HG02870 (cell line): ENCODE measurements around the gene AK9.
"Not testable (repeated sequence)": the region's sequence is repeated elsewhere in the genome, so short reads cannot be mapped to it uniquely, and the experiment has no call there.

Source experiments
- ATAC-seq: cut with Tn5 transposase; IDR thresholded peaks from one replicate; pipeline ENCODE4 v1.9.1; 2021; ENCODE audit warnings: mild to moderate bottlenecking, moderate library complexity; ENCODE audit not compliant: unreplicated experiment

The AK9 gene

DNA sequence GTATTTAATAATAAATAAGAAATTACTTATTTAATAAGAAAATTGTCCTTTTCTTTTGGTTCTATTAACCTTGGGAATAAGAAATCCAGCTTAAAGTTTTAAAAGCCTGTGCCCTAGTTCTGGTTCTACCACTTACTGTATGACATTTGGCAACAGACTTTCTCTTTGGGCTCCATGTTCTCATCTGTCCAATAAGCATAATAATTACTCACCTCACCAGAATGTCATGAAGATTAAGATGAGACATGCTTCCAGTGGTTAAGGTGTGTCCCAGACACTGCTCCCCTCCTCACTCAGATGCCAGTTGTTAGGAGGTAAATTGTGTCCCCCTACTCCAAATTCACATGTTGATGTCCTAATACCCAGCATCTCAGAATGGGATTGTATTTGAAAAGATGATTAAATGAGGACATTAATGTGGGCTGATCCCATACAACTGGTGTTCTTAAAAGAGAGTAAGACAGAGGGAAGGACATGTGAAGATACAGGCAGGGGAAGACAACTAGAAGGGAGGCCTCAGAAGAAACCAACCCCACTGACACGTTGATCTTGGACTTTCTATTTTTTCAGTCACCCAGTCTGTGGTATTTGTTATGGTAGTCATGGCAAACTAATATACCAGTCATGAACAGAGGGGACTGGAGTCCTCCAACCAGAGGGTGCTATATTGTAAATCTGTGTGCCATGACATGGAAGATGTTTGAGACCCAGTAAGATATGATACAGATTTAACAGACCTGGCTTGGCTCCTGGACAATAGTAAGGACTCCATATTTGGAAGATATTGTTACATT, 229.1 kb downstream of the AK9 start:
- no peak for ATAC-seq

DNA sequence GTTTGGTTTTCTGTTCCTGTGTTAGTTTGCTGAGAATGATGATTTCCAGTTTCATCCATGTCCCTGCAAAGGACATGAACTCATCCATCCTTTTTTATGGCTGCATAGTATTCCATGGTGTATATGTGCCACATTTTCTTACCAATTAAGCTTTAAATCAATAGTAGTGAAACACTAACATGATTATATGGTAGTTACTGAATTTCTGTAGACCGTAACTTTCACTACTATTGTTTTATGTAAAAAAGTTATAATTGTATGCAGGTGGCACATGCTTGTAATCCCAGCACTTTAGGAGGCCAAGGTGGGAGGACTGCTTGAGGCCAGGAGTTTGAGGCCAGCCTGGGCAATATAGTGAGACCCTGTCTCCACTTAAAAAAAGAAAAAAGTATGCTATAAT, 229.8 kb downstream of the AK9 start:
- ATAC-seq: not testable (repeated sequence)

DNA sequence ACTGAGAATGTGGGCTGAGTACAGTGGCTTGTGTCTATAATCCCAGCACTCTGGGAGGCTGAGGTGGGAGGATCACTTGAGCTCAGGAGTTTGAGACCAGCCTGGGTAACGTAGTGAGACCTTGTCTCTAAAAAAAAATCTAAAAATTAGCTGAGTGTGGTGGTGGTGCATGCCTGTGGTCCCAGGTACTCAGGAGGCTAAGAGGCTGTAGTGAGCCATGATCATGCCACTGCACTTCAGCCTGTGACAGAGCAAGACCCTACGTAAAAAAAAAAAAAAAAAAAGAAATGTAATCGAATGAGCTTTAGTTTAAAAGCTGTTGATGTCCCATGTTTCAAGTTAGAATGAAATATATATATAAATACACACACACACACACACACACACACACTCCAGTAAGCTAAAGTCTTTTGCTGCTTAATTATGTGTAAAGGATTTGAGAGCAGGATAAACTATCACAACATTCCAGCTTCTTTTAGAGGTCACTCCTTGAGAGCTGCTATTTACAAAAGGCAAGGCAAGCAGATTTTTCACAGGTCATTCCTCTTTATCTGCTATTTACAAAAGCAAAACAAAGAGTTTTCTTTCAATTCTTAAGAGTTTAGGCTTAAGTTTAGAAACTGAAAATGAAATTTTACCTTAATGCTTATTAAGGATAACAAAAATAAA, 230.7 kb downstream of the AK9 start:
- no peak for ATAC-seq

DNA sequence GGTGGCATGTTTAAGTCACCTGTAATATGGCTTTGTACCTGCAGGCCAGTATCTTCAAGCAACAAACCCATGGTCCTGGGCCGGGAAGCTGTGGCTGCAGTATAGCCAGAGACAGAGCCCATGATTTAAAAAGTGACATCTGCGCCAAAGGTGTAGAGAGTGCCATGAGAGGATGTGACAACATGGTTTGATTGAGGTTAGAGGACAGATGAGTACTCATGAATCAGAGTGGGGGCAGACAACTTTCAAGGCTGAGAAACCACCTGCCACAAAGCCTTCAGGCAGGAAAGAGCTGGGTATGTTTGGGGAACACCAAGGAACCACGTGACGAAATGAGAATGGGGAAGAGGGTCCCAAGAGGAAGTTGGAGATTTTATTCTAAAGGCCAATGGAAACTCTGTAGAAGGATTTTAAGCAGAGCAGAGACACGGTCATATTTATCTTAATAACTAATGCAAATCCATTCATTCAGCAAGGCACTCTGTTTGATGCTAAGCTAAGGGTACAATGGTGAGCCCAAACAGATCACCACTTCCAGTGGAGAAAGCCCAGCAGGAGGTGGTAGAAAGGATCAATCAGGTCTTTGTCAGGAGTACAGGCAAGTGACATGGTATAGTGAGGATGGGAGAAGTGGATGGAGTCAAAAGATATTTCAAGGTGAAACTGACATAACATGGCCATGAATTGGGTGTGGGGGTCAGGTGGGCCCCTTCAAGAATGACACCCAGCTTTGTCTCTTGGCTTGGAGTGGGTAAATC, 232.0 kb downstream of the AK9 start:
- ATAC-seq: peak; percentile 31

DNA sequence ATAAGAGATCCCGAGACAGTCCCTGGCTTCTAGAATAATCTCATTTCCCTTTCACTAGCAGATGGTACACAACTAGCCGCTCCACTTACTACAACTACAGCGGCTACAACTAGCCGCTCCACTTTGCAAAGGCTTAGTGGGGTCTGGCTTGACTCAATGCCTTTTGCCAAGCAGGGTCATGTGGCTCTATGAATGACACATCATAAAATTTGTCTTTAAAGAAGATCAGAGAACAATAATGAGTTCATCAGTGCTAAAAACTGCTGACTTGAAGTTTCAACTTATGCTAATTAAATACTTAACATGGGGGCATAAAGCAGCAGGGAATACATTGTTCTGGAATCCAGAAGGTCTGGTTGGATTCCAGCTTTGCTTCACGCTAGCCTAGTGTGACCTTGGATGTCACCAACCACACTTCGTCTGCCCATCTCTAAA, 233.4 kb downstream of the AK9 start:
- no peak for ATAC-seq

DNA sequence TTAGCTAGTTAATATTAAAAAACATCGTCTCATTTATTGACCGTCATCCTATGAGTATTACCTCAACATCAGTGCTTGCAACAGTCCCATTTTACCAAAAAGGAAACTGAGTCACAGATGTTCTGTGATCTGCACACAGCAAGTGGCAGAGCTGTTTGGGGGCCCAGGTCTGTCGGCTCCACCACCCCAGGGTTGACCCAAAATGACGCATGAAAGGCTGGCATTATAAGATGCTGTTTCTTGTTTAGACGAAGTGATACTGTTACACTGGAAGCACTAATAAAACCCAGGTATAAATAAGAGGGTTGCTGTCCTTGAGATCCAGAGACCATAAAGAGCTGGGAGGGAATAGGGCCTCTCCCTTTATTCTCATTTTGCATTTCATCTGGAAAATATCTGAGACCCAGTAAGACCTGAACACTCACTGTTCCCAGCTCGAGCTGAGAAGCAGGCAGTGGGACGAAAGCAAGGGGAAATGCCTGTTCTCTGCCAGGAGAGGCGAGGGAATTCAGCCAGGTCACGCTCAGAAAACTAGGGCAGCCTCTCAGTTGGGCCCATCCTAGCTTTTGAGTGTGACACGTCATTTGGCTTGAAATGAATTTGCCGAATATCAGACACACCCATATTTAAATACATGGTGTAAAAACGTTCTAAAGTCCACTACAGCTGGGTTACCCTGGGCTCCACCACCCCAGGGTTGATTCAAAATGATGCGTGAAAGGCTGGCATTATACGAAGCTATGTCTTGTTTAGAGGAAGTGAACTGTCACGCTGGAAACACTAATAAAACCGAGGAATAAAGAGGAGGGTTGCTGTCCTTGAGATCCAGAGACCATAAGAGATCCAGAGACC, 234.1 kb downstream of the AK9 start:
- ATAC-seq: no peak

DNA sequence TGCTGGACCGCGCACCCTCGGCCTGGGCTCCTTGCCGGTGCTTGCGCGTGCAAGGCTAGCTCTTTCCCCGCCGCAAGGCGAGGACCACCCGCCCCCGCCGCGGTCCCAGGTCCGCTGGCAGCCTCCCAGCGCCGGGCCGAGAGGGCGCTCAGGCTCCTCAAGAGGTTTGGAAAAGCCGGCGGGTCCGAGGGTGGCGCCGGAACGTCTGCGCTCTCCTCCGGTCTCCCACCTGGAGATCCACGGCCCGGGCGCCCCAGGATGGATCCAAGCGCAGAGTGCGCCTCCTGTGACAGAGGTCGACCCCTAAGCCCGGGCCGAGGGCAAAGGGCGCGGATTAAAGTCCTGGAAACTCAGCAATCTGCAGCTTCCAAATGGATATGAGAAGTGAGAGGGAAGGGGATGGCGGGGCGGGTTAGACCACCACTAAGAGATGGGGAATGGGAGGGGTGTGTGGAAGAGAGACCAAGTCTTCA, 234.9 kb downstream of the AK9 start:
- no peak for ATAC-seq

DNA sequence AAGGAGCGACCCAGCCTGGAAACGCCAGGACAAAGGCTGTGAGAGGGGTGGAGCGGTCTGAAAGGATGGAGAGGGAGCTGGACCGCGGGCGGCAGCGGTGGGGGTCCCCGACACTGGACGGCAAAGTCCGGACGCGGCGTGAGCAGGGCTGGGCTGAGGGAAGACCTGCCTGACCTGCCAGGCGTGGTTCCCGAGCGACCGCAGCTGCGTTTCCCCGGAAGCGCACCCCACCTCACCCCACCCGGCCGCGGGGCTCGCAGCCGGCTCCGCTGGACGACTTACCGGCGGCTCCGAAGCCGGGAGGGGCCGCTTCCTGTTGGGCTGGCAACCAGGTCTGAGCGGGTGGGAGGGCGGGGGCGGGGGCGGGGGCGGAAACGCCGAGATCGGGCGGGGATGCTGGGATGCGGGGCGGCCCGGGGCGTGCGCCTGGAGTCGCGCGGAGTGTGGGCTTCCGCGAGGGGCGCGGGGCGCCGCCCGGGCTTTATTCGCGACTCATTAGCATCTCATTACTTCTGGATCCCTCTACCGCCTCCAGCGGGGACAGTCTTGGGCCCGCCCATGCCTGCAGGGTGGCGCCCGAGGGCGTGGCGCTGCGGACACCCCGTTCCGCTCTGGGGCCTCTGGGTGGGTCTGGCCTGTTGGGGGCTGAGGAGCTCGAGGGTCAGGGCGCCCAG, 235.4 kb downstream of the AK9 start, which contains the start of gene MICAL1:
Gene MICAL1, minus strand, starts transcription at position 336 of the 674 bp plus-strand sequence. CDS start 1,576 bp downstream, outside the sequence.
- ATAC-seq: peak; percentile 47

DNA sequence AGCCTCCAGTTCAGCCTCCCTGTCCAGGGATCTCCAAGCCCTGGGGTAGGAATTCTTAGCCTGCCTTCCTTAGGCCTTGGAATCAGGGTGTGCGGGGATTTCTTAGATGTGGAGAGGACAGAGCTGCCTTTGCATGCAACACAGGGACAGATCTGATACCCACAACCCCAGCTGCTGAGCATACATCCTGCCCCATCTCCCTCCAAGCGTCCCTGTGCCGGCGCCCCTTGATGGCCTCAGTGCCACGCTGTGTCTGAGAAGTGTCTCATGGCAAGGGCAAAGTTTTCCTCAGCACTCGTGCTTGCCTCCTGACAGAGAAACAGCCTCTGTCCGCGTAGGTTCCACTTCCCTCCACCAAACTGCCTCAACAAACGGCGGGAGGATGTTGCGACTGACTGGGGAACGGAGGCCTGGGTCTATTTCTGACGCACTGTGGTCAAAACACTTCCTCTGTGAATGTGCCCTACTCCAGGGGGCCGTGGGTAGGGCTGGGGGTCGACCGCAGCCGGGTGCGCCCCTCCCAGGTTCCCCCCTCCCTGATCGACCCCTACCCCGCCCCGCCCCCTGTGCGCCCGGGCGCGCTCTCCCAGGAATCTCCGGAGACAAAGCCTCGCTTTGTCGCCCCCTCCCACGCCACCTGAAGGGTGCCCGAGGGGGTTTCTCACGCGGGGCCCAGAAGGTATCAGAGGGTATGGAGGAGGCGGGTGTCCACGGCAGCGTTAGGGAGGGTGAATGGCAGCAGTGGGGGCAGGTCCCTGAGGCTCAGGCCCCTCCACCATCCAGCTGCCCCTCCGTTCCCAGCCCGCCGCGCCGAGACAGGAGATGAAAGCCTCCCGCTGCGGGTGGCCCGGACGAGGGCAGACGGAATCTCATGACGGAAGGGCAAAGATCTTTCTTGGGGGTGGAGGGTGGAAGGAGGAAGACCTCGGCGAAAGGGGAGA, 236.2 kb downstream of the AK9 start:
- ATAC-seq: peak; percentile 29

DNA sequence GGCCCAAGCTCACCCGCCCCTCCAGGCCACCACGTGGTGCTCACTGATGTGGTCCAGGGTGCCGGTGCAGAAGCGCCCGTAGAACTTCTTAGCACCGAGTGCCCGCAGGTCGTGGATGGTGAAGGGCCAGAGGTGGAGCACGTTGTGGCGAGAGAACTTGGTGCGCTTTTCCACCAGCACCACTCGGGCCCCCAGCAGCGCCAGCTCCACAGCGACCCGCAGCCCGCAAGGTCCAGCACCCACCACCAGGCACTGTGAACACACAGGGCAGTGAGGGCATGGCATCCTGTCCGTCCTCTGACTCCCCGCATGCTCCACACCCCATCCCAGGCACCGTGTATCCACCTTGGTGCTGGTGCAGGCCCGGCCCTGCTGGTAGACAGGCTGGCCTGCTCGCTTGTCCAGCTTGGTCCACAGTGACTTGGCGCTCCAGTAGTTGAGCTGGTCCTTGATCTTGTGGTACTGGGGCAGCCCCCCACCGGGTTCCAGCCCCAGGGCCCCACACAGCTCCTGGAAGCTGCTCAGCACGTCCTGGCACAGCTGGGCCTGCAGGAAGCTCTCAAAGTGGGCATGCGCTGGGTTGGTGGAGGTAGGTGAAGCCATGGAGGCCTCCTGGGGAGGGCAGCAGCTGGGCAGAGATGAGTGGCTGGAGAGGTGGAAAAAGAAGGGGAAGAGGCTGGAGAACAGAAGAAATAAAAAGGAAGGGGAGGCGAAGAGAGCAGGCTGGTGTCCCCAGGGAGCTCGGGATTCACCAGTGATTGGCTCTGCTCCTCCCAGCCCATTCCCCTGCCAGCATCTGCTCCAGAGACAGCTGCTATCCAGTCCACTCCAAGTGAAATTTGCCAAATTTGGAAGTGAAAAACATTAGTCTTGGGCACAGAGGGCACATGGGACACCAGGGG, 237.2 kb downstream of the AK9 start:
- ATAC-seq: no peak

DNA sequence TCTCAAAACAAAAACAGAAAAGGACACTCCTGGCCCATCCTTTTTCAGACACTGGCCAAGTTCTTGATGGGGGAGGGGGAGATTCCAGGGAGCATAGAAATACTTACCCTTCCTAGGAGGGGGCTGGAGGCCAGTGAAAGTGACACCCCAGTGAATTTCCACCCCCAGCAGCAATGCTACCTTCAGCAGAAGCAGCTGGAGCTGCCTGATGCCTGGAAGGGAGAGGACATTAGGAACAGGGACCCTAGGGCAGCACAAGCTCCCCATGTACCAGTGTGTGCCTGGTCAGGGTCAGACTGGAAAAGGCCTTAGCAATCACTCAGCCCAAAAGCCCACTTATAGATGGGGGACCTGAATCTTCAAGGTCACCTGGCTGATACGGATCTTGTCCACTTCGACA, 237.8 kb downstream of the AK9 start:
- ATAC-seq: no peak

DNA sequence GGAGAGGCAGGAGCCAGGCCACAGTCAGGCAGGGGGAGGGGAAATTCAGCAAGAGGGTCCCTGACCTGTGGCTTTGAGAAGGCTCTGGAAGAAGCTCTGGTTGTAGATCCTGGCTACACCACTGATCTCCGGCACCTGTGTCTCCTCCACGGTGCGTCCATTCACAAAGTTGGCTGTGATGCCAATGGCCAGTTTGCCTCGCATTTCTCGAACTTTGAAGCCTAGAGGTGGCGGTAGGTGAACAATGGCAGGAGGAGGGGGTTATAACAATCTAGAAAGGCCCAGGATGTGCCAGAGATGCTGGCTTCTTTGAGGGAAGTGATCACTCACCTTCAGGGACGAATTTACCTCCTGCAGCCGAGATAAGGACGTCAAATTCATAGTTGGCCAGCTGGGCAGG, 238.8 kb downstream of the AK9 start:
- no peak for ATAC-seq

DNA sequence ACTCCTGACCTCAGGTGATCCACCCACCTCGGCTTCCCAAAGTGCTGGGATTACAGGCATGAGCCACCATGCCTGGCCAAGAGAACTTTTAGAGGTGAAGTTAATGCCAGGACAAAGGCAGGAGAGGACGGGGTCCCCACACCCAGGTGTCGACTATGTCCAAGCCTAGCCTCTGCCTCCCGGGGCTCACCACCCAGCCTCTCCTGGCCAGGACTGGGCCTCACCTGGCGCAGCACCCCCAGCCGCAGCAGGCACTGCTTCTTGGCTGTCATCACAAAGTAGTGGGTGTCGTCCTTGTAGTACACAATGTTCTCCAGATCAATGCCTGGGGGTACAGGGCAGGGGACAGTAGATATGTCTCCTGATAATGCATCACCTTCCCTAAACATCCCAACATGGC, 239.6 kb downstream of the AK9 start:
- ATAC-seq: no peak

DNA sequence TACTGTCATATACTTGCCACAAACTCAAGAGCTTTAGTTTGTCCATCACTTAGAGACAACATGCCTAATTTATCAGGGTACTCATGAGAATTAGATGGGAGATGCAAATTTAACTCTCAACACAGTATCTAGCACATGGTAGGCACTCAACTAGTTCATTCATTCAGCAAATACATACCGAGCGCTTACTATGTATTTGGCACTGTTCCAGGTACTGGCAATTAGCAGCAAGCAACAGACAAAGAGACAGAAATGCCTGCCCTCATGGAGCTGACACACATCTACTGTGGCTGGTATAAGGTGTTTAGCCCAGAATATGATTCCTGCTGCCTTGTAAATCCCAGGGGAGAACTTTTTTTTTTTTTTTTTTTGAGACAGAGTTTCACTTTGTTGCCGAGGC, 240.2 kb downstream of the AK9 start:
- no peak for ATAC-seq

DNA sequence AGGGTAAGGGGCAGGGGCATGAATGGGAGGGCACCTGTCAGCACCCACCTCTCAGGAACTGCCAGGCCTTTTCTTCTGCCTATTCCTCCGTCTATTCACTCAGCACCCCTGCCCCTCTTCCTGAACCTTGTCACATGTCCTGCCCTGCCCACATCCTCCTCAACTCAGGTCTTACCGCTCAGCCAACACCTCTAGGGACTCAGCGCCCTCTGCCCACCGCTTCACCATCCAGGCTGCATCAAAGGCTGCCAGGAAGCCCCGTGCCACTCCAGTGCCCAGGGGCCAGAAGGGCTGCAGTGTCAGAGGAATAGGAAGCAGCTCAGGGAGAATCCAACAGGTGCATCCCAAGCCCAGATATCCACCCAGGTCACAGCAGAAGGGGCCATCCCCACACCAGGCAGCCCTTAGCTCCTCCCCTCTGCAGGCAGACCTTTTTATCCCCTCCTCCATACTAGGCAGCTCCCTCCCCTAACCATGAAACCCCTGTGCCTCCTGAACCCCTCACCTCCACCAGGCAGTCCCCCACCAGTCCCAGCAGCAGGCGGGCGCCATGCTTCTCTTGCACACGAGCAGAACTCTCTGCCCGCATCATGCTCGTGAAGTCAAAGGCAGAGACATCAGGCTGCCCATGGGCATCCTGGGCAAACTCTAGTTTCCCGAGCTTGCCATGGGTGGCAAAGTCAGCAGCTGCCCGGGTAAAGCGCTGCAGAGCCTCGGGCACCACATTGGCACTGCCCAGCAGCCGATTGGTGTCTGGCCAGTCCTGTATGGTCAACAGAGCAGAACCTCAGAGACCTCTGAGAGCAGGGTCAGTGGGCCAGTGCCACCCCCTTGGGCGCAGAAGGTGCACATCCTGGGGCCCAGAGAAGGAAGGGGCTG, 241.0 kb downstream of the AK9 start:
- ATAC-seq: no peak

DNA sequence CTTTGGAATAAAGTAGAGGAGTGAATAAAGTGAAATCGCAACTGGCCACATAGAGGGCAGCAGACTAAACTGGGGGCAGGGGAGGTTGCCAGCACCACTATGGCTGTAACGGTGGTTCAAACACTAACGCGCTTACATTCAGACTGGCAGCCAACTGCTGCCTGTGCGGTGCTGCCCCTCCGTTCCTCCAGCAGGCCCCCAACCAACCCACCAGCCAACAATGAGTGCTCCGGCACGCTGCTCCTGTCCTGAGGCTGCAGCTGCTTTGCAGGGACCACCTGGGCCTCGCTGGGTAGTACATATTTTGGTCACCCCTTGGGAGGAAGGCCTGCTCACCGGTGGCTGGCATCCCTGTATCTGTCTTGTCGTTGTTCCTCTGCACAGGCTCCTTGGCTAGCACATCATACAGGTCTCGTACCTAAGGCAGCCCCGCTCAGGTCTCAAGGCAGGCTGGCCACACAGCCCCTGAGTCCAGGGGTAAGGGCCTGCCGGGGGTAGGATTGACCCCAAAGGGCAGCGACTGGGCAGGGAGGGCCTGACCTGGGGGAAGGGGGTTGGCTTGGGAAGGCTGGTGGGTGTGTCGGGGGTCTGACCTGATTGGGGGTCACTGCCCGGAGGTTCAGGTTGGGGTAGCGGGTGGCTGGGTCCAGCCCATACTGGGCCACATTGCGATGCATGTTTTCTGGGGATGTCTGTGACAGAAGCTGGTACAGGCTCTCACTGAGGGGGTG, 241.8 kb downstream of the AK9 start:
- no peak for ATAC-seq
